HCT116 (cell line): ENCODE results near the gene CTDNEP1. TPM values are rescaled to one million over a fixed set of nuclear protein-coding genes. Genes with fewer than 3 reads are reported as not detected.
A peak's percentile ranks its signal among the peaks of the same experiment; 100 is the strongest.

Experiments used
- ATAC-seq: fragments of 200-7000 bp; cut with Tn5 transposase; 2 replicates; pipeline ENCODE4 v1.9.1; 2020; ENCODE audit warnings: mild to moderate bottlenecking, moderate library complexity
- BruUV-seq: library from RNA; stranded (reverse); fragments of 400-500 nt; replicated peaks from 2 replicates; lab custom pipeline; 2021; lab: Mats Ljungman, UMichigan
- CTCF ChIA-PET: fragments of 300-600 bp; sonication (Branson Sonifier 250); formaldehyde crosslinking; loops from one replicate; lab custom pipeline; 2021; ENCODE audit warnings: antibody characterized with exemption; lab: Charles Lee
- POLR2A ChIA-PET: fragments of 300-600, 350-600 bp; sonication (Branson Sonifier 250); formaldehyde crosslinking; loops from one replicate; lab custom pipeline; 2021; ENCODE audit warnings: antibody characterized with exemption; lab: Charles Lee
- RAD21 ChIA-PET, 2 experiments: fragments of 300-600 bp; sonication (Branson Sonifier 250); formaldehyde crosslinking; loops; one replicate each; lab custom pipeline; 2023; ENCODE audit warnings: low total read pairs in 2 of 2; ENCODE audit not compliant: uncharacterized antibody in 2 of 2, unreplicated experiment in 2 of 2, low non-redundant PET in 1 of 2; lab: Charles Lee
- DNase-seq: peaks from one replicate; pipeline ENCODE4 v3.0.0-alpha.2; 2010; ENCODE audit warnings: low read depth, low spot score
- H2AFZ ChIP-seq: fragments of 200-600 bp; shearing (Covaris generic), sonication (generic); 2 replicates; pipeline ENCODE4 v1.6.1; 2017; ENCODE audit warnings: low read depth, mixed run types, mixed read lengths, antibody characterized with exemption, low read length; ENCODE audit not compliant: poor library complexity, severe bottlenecking
- H3K27ac ChIP-seq: 2 replicates; pipeline ENCODE4 v1.5.1; 2012; ENCODE audit warnings: low read depth, low read length
- H3K27me3 ChIP-seq: fragments of 200-600 bp; sonication (generic); 2 replicates; pipeline ENCODE4 v1.6.1; 2016; ENCODE audit warnings: mixed run types, low read length, mixed read lengths; ENCODE audit not compliant: insufficient read depth
- H3K36me3 ChIP-seq, 2 experiments: fragments of 200-500 bp in 1 of 2; fragments of 200-600 bp in 1 of 2; sonication (Bioruptor generic) in 1 of 2; sonication (generic) in 1 of 2; 2 replicates each; pipeline versions ENCODE4 v1.5.1 to v1.6.1; 2014 to 2016; ENCODE audit warnings: low read length in 2 of 2, inconsistent platforms in 1 of 2, mixed read lengths in 1 of 2, mixed run types in 1 of 2; ENCODE audit not compliant: insufficient read depth in 2 of 2, control insufficient read depth in 1 of 2
- H3K4me1 ChIP-seq, 2 experiments: fragments of 200-600 bp in 1 of 2; sonication (generic) in 1 of 2; 2 replicates each; pipeline versions ENCODE4 v1.5.1 to v1.6.1; 2012 to 2017; ENCODE audit warnings: low read length in 2 of 2, inconsistent platforms in 1 of 2, mild to moderate bottlenecking in 1 of 2, mixed read lengths in 1 of 2, mixed run types in 1 of 2, moderate library complexity in 1 of 2; ENCODE audit not compliant: insufficient read depth in 2 of 2, control insufficient read depth in 1 of 2
- H3K4me2 ChIP-seq: fragments of 200-600 bp; sonication (generic); 2 replicates; pipeline ENCODE4 v1.6.1; 2017; ENCODE audit warnings: mixed run types, low read length, mixed read lengths
- H3K4me3 ChIP-seq, 2 experiments: fragments of 200-600 bp in 1 of 2; sonication (generic) in 1 of 2; replicated peaks in 1 of 2; 2 replicates each; pipeline ENCODE4 v1.5.1; 2011 to 2016; ENCODE audit warnings: low read length in 2 of 2, control low read depth in 1 of 2, low read depth in 1 of 2, mild to moderate bottlenecking in 1 of 2, mixed read lengths in 1 of 2, mixed run types in 1 of 2
- H3K79me2 ChIP-seq: fragments of 200-600 bp; sonication (generic); 2 replicates; pipeline ENCODE4 v1.6.1; 2017; ENCODE audit warnings: mild to moderate bottlenecking, mixed run types, low read length, moderate library complexity, mixed read lengths; ENCODE audit not compliant: insufficient read depth
- H3K9ac ChIP-seq: fragments of 200-600 bp; sonication (generic); 2 replicates; pipeline ENCODE4 v1.6.1; 2016; ENCODE audit warnings: low read length, mixed read lengths
- H3K9me2 ChIP-seq: fragments of 200-600 bp; sonication (generic), shearing (Covaris generic); 2 replicates; pipeline ENCODE4 v1.6.1; 2017; ENCODE audit warnings: mixed run types, mild to moderate bottlenecking, moderate library complexity; ENCODE audit not compliant: insufficient read depth
- H3K9me3 ChIP-seq, 2 experiments: fragments of 200-500 bp in 1 of 2; fragments of 200-600 bp in 1 of 2; sonication (Bioruptor generic) in 1 of 2; sonication (generic) in 1 of 2; 2 replicates each; pipeline ENCODE4 v1.6.1; 2014 to 2017; ENCODE audit warnings: low read length in 2 of 2, mixed read lengths in 2 of 2, inconsistent platforms in 1 of 2, low read depth in 1 of 2, mild to moderate bottlenecking in 1 of 2, mixed run types in 1 of 2, moderate library complexity in 1 of 2; ENCODE audit not compliant: control insufficient read depth in 1 of 2, insufficient read depth in 1 of 2
- H4K20me1 ChIP-seq: fragments of 200-600 bp; sonication (generic), shearing (Covaris generic); 2 replicates; pipeline ENCODE4 v1.6.1; 2017; ENCODE audit warnings: mixed run types, mild to moderate bottlenecking, moderate library complexity; ENCODE audit not compliant: insufficient read depth
- ATF3 ChIP-seq: IDR thresholded peaks from 2 replicates; pipeline ENCODE4 v1.6.1; 2012
- EGR1 ChIP-seq: IDR thresholded peaks from 2 replicates; pipeline ENCODE4 v1.6.1; 2012; ENCODE audit warnings: low read depth
- ELF1 ChIP-seq: IDR thresholded peaks from 2 replicates; pipeline ENCODE4 v1.6.1; 2012; ENCODE audit warnings: low read depth, borderline replicate concordance
- EZH2 ChIP-seq: fragments of 200-600 bp; sonication (generic); IDR thresholded peaks from 2 replicates; pipeline ENCODE4 v1.6.1; 2017; ENCODE audit warnings: antibody characterized with exemption, mixed run types
- EZH2phosphoT487 ChIP-seq: fragments of 200-600 bp; IDR thresholded peaks from 2 replicates; pipeline ENCODE4 v1.6.1; 2018; ENCODE audit warnings: antibody characterized with exemption, borderline replicate concordance
- JUND ChIP-seq: IDR thresholded peaks from 2 replicates; pipeline ENCODE4 v1.6.1; 2012
- MAX ChIP-seq: IDR thresholded peaks from 2 replicates; pipeline ENCODE4 v1.6.1; 2012
- POLR2A ChIP-seq: IDR thresholded peaks from 2 replicates; pipeline ENCODE4 v1.7.0; 2011; ENCODE audit warnings: borderline replicate concordance; ENCODE audit not compliant: insufficient read depth, insufficient read length; ENCODE audit errors: extremely low read depth
- POLR2AphosphoS5 ChIP-seq: IDR thresholded peaks from 2 replicates; pipeline ENCODE4 v1.6.1; 2011; ENCODE audit warnings: mild to moderate bottlenecking, low read depth, low read length, moderate library complexity
- SIN3A ChIP-seq: IDR thresholded peaks from 2 replicates; pipeline ENCODE4 v1.6.1; 2012; ENCODE audit warnings: low read depth
- SP1 ChIP-seq: IDR thresholded peaks from 2 replicates; pipeline ENCODE4 v1.6.1; 2012; ENCODE audit warnings: low read depth
- YY1 ChIP-seq: IDR thresholded peaks from 2 replicates; pipeline ENCODE4 v1.6.1; 2011; ENCODE audit warnings: low read length, low read depth, moderate library complexity, mild to moderate bottlenecking; ENCODE audit not compliant: insufficient replicate concordance; ENCODE audit errors: extremely low read depth
- ZFX ChIP-seq: fragments of 450-650 bp; IDR thresholded peaks from 2 replicates; pipeline ENCODE4 v1.6.1; 2017
- ZNF274 ChIP-seq: fragments of 200-500 bp; sonication (Bioruptor generic); IDR thresholded peaks from 2 replicates; pipeline ENCODE4 v1.6.1; 2014; ENCODE audit warnings: mild to moderate bottlenecking, low read depth, low read length, inconsistent platforms
- intact Hi-C: fragments of 100-400 bp; cut with micrococcal nuclease; formaldehyde crosslinking; loops from 2 replicates; pipeline ENCODE4 v1.10.0; 2022
- total RNA-seq: library from RNA; stranded (reverse); gene quantifications from one replicate; pipeline ENCODE4 v1.2.1, GENCODE V29; 2021; ENCODE audit not compliant: unreplicated experiment
- TF ChIP-seq, protein P1 (sequence below), 3 experiments: fragments of 200-600 bp in 1 of 3; sonication (generic) in 1 of 3; IDR thresholded peaks in 2 of 3; conservative IDR thresholded peaks in 1 of 3; 2 replicates each; pipeline ENCODE4 v1.5.1; 2012 to 2017; ENCODE audit warnings: low read depth in 2 of 3, low read length in 2 of 3, antibody characterized with exemption in 1 of 3, borderline replicate concordance in 1 of 3, control low read depth in 1 of 3, mild to moderate bottlenecking in 1 of 3, mixed read lengths in 1 of 3, mixed run types in 1 of 3, moderate library complexity in 1 of 3; ENCODE audit not compliant: insufficient read depth in 1 of 3
- TF ChIP-seq, protein P2 (sequence below): IDR thresholded peaks from 2 replicates; pipeline ENCODE4 v1.6.1; 2012; ENCODE audit warnings: low read depth

Gene CTDNEP1
- total RNA-seq, 1 experiment from 2014 or later, result 143 TPM

DNA sequence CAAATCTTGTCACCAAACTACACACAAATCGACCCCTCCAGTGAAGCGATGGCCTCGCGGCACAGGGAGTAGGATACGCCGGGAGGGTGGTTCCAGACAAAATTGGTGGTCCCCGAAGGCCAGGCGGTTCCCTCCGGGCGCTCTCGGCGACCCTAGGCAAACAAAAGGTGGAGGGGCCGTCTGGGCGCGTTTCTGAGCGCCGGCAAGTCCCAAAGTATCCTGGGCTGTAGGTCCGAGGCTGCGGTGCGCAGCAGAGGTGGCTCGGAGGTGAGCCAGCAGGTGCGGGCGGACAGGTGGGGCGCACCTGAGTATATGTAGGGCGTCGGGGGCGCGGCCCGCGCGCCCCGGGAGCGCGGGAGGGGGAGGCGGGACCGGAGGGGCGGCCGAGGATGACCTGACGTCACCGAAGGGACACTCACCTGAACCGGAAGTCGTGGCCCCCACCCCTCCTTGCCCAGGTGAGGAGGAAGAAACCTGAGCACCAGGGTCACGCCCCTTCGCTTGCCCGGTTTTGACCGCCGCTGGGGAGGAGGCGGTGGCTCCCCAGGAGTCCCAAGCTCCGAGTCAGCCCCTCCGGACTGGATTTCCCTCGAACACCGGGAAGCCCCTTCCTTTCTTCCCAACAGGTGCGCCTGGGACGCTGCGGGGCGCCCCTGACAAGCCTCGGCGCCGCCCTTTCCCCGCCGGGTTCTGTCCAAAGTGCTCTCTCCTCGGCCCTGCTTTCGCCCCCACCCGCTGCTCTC is 10.8 kb upstream of the CTDNEP1 start, which contains the start of gene CLDN7:
CLDN7 (minus strand) TSS at position 287 of the 743 bp plus-strand sequence. CDS start 435 bp downstream, outside the sequence.
- intact Hi-C loops, result loop anchor here (1.0 to 10.0 kb wide), 4 partner anchors 10 to 172 kb away; partner anchors contain the start of genes ELP5, FGF11, SLC2A4 and TMEM102
- Histone ChIP-seq H4K20me1 (peaks cover 5% of the 10 kb centered on the region; the same call in 1 of the 2 replicates), H3K4me3 (peak within 1 kb of the TSS; percentile 98 to 99), H3K4me2 (peak within 1 kb of the TSS; percentile 90), H3K36me3 (peaks cover 9 to 21% of the 10 kb centered on the region in 2 experiments), H2AFZ (no peak within 1 kb of the TSS), H3K4me1 (peaks cover 42 to 70% of the 10 kb centered on the region in 2 experiments), H3K27me3 (no peaks in the 10 kb centered on the region), H3K27ac (peak within 1 kb of the TSS; percentile 94), H3K9me3 (no peaks in the 10 kb centered on the region), H3K9me2 (no peaks in the 10 kb centered on the region), H3K79me2 (peaks cover 48% of the 10 kb centered on the region), H3K9ac (peak within 1 kb of the TSS; percentile 99)
- DNase-seq (peak; percentile 93), ATAC-seq (peak; percentile 62)
- TF ChIP-seq POLR2AphosphoS5, result peak; percentile 100
- TF ChIP-seq EGR1, result peak; percentile 78
- TF ChIP-seq, protein P1, sequence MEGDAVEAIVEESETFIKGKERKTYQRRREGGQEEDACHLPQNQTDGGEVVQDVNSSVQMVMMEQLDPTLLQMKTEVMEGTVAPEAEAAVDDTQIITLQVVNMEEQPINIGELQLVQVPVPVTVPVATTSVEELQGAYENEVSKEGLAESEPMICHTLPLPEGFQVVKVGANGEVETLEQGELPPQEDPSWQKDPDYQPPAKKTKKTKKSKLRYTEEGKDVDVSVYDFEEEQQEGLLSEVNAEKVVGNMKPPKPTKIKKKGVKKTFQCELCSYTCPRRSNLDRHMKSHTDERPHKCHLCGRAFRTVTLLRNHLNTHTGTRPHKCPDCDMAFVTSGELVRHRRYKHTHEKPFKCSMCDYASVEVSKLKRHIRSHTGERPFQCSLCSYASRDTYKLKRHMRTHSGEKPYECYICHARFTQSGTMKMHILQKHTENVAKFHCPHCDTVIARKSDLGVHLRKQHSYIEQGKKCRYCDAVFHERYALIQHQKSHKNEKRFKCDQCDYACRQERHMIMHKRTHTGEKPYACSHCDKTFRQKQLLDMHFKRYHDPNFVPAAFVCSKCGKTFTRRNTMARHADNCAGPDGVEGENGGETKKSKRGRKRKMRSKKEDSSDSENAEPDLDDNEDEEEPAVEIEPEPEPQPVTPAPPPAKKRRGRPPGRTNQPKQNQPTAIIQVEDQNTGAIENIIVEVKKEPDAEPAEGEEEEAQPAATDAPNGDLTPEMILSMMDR (IDR thresholded peaks at IDR 0.05 in 2 of 3, conservative IDR thresholded peaks at IDR 0.05 in 1 of 3; ENCODE audit: borderline replicate concordance in 1 of 3, insufficient read depth in 1 of 3, low read depth in 2 of 3, low read length in 2 of 3), result peak in 2 of 3 experiments; percentile 25 to 42; a peak in 2 of 6 replicates
- TF ChIP-seq YY1, result peak; percentile 25
- peak; percentile 86 for TF ChIP-seq MAX
- no peak for TF ChIP-seq EZH2phosphoT487
- TF ChIP-seq ZFX, result no peak
- TF ChIP-seq, protein P2, sequence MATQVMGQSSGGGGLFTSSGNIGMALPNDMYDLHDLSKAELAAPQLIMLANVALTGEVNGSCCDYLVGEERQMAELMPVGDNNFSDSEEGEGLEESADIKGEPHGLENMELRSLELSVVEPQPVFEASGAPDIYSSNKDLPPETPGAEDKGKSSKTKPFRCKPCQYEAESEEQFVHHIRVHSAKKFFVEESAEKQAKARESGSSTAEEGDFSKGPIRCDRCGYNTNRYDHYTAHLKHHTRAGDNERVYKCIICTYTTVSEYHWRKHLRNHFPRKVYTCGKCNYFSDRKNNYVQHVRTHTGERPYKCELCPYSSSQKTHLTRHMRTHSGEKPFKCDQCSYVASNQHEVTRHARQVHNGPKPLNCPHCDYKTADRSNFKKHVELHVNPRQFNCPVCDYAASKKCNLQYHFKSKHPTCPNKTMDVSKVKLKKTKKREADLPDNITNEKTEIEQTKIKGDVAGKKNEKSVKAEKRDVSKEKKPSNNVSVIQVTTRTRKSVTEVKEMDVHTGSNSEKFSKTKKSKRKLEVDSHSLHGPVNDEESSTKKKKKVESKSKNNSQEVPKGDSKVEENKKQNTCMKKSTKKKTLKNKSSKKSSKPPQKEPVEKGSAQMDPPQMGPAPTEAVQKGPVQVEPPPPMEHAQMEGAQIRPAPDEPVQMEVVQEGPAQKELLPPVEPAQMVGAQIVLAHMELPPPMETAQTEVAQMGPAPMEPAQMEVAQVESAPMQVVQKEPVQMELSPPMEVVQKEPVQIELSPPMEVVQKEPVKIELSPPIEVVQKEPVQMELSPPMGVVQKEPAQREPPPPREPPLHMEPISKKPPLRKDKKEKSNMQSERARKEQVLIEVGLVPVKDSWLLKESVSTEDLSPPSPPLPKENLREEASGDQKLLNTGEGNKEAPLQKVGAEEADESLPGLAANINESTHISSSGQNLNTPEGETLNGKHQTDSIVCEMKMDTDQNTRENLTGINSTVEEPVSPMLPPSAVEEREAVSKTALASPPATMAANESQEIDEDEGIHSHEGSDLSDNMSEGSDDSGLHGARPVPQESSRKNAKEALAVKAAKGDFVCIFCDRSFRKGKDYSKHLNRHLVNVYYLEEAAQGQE, result no peak
- TF ChIP-seq ELF1, result no peak; the same call in 1 of the 2 replicates
- no peak for TF ChIP-seq ATF3
- TF ChIP-seq EZH2, result no peak
- TF ChIP-seq SIN3A, result peak; percentile 98
- TF ChIP-seq JUND, result peak; percentile 55
- peak; percentile 88 for TF ChIP-seq SP1
- peak; percentile 96 for TF ChIP-seq POLR2A
- TF ChIP-seq ZNF274, result no peak
- BruUV-seq, result no TSS peak
- ChIA-PET POLR2A (interaction anchor here (1.1 to 1.6 kb wide), 3 partner anchors 18 to 72 kb away, joined by 3 to 7 read pairs (median 6); partner anchors contain the start of gene SLC2A4), CTCF (no interaction called here), RAD21 (no interaction called here)
